Tibial artery (tissue), 4 donors: Measurements from ENCODE around the gene MRPL36.

Experiments
- DNase-seq, 2 donors: peaks; one replicate each; pipeline ENCODE4 v3.0.0-alpha.2; 2019
- H3K27ac ChIP-seq, 2 donors: fragments of 200-600 bp; sonication (generic) in 1 of 2; 1 replicate in 1 of 2; 2 replicates in 1 of 2; pipeline ENCODE4 v1.5.1; 2018 to 2019; ENCODE audit warnings: mild to moderate bottlenecking in 1 of 2
- H3K27me3 ChIP-seq, 2 donors: fragments of 200-600 bp; sonication (generic) in 1 of 2; one replicate each; pipeline versions ENCODE4 v1.5.1 to v1.6.0; 2016 to 2019
- H3K36me3 ChIP-seq, 3 donors: fragments of 200-600 bp; sonication (generic) in 2 of 3; one replicate each; pipeline ENCODE4 v1.5.1; 2016 to 2019; ENCODE audit warnings: mild to moderate bottlenecking in 2 of 3
- H3K4me1 ChIP-seq, 4 donors: fragments of 200-600 bp; sonication (generic) in 2 of 4; 1 replicate in 3 of 4; 2 replicates in 1 of 4; pipeline ENCODE4 v1.5.1; 2016 to 2019
- H3K4me3 ChIP-seq, 2 donors: fragments of 200-600 bp; sonication (generic) in 1 of 2; 1 replicate in 1 of 2; 2 replicates in 1 of 2; pipeline ENCODE4 v1.5.1; 2018 to 2019; ENCODE audit warnings: mild to moderate bottlenecking in 2 of 2
- H3K9me3 ChIP-seq, 3 donors: fragments of 200-600 bp; sonication (generic) in 1 of 3; one replicate each; pipeline ENCODE4 v1.5.1; 2016 to 2019
- intact Hi-C: fragments of 100-400 bp; cut with DNase I; formaldehyde crosslinking; loops from one replicate; pipeline ENCODE4 v1.15.0; 2023; ENCODE audit warnings: low total_unique reads
- TF ChIP-seq, protein P1 (sequence below), 2 experiments: fragments of 200-600 bp in 1 of 2; fragments of 450-650 bp in 1 of 2; IDR thresholded peaks; one replicate each; pipeline ENCODE4 v1.5.1; 2017 to 2019; ENCODE audit warnings: antibody characterized with exemption in 2 of 2, mild to moderate bottlenecking in 1 of 2, moderate library complexity in 1 of 2

Gene MRPL36

DNA sequence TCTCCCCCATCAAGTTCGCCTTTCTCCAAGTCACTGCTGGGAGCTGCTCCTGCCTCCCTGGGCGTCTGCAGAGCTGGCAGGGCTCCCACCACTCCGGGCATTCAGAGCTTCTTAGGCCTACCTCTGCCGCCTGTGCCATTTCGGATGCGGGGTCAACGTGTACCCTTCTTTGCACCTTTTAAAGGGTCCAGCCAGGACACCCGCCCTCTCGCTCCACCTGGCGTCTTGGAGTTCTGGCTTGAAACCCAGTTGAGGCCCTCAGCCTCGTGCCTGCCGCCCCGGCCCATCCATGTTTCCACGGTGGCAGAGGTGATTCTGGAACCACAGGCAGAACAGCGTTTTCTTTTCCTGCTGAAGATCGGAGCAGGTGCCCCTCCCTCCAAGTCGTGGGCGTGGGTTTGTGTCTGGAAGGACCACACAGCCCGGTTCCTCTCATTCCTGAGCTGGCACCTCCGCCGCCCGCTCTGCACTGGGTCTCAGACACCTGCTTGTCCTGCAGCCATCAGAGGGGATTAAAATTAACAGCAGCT lies 34.5 kb upstream of the MRPL36 start:
- DNase-seq = peak in 1 of 2 donors; percentile 55
- intact Hi-C loops = no loop called here
- no peak overlapping the region for H3K4me3 ChIP-seq
- no peaks in the 10 kb centered on the region for H3K4me1 ChIP-seq
- no peaks in the 10 kb centered on the region for H3K9me3 ChIP-seq
- H3K36me3 ChIP-seq = peaks cover 3 to 5% (median 4%) of the 10 kb centered on the region in 3 donors
- TF ChIP-seq, protein P1, sequence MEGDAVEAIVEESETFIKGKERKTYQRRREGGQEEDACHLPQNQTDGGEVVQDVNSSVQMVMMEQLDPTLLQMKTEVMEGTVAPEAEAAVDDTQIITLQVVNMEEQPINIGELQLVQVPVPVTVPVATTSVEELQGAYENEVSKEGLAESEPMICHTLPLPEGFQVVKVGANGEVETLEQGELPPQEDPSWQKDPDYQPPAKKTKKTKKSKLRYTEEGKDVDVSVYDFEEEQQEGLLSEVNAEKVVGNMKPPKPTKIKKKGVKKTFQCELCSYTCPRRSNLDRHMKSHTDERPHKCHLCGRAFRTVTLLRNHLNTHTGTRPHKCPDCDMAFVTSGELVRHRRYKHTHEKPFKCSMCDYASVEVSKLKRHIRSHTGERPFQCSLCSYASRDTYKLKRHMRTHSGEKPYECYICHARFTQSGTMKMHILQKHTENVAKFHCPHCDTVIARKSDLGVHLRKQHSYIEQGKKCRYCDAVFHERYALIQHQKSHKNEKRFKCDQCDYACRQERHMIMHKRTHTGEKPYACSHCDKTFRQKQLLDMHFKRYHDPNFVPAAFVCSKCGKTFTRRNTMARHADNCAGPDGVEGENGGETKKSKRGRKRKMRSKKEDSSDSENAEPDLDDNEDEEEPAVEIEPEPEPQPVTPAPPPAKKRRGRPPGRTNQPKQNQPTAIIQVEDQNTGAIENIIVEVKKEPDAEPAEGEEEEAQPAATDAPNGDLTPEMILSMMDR (IDR thresholded peaks at IDR 0.05) = no peak
- H3K27me3 ChIP-seq = peaks cover 0 to 22% of the 10 kb centered on the region in 2 donors
- no peak overlapping the region for H3K27ac ChIP-seq

DNA sequence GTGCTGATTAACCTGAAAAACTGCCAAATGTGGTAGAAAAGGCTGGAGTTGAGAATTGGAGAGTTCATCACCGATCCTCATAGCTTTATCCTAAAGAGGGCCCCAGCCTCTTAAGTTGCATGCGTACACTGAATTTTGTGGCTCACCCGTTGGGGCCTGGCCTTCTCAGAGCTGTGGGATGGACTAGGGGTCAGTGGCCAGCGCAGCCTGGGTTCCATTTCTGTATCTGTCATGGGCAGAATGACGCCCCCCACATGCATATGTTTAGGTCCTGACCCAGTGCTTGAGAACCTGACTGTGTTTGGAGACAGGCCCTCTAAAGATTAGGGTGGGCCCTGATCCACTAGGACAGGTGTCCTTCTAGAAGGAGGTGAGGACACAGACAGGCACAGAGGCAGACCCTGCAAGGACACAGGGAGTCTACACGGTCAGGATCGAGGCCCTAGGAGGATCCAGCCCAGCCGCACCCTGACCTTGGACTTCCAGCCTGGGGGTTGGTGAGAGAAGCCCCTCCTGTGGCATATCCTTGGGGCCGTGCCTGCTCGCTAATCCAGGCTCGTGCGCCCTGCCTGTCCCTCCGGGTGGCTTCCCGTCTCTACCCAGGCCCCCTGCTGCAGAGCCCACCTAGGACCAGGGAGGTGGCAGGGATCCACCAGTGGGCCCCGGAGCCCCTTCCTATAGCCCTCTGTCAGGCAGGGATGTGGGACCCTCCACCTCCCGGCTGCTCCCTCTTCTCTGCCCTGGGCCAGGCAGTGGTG lies 33.8 kb upstream of the MRPL36 start:
- DNase-seq = no peak
- intact Hi-C loops = no loop called here
- H3K36me3 ChIP-seq = peaks cover 3 to 5% (median 4%) of the 10 kb centered on the region in 3 donors
- H3K27me3 ChIP-seq = peaks cover 0 to 22% of the 10 kb centered on the region in 2 donors
- TF ChIP-seq, protein P1 (IDR thresholded peaks at IDR 0.05) = no peak
- H3K4me3 ChIP-seq = no peak overlapping the region
- H3K27ac ChIP-seq = no peak overlapping the region
- H3K9me3 ChIP-seq = no peaks in the 10 kb centered on the region
- no peaks in the 10 kb centered on the region for H3K4me1 ChIP-seq

GRCh38 chr5:1832511-1833250 lies 33.0 kb upstream of the MRPL36 start:
- intact Hi-C loops = no loop called here
- no peak overlapping the region for H3K27ac ChIP-seq
- DNase-seq = no peak
- H3K27me3 ChIP-seq = peaks cover 0 to 17% of the 10 kb centered on the region in 2 donors
- H3K4me3 ChIP-seq = no peak overlapping the region
- H3K4me1 ChIP-seq = no peaks in the 10 kb centered on the region
- TF ChIP-seq, protein P1 (IDR thresholded peaks at IDR 0.05) = no peak
- H3K36me3 ChIP-seq = peaks cover 3 to 5% (median 4%) of the 10 kb centered on the region in 3 donors
- no peaks in the 10 kb centered on the region for H3K9me3 ChIP-seq

DNA sequence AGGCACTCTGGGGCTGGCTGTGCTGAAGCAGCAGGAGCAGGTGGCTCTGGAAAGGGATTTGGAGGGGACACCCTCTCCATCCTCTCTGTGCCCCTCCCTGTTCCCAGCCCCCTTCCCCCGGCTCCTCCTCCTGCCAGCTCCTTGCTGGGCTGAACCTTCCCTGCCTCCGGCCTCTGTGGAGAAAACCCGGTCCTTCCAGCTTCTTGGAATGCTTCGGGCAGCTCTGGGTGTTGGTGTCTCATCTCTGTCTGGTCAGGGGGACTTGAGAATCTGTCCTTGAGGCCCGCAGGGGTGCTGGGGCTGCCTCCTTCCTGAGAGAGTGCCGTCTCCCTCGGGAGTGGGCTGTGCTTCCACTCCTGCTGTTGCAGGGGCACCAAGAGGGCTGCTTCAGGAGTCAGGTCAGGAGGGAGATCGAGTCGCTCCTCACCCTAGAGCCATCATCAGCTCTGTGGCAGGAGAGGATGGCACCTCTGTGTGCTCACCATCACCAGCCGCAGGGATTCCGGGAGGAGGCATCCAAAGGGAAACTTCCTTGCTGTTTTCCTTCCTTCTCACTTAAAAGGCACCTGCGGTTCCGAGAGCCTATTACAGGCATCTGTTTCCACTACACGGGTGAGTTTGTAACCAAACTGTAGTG lies 32.2 kb upstream of the MRPL36 start:
- intact Hi-C loops = no loop called here
- peaks cover 0 to 10% of the 10 kb centered on the region in 2 donors for H3K27me3 ChIP-seq
- DNase-seq = no peak
- no peaks in the 10 kb centered on the region for H3K9me3 ChIP-seq
- no peak overlapping the region for H3K4me3 ChIP-seq
- no peaks in the 10 kb centered on the region for H3K4me1 ChIP-seq
- H3K27ac ChIP-seq = no peak overlapping the region
- TF ChIP-seq, protein P1 (IDR thresholded peaks at IDR 0.05) = no peak
- peaks cover 3 to 5% (median 4%) of the 10 kb centered on the region in 3 donors for H3K36me3 ChIP-seq

DNA sequence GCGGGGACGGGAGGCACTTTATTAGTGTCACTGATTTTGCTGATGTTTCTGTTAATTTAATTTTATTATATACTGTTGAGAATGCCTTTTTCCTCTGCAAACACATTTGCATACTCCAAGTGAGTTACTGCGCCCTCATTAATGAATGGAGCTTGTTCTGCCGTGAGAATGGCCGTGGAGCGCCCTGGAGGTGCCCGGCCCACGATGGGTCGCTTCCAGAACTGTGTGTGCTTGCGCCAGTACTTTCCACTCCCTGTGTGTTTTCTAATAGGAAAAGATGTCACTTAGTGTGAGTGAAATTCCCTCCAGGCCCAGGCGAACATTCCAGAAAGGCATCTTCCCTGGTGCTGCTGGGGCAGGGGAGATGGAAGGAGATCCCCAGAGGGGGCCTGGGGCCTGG lies 31.6 kb upstream of the MRPL36 start:
- no peak overlapping the region for H3K27ac ChIP-seq
- intact Hi-C loops = no loop called here
- peaks cover 3 to 9% (median 8%) of the 10 kb centered on the region in 3 donors for H3K36me3 ChIP-seq
- no peaks in the 10 kb centered on the region for H3K4me1 ChIP-seq
- no peak overlapping the region for H3K4me3 ChIP-seq
- no peaks in the 10 kb centered on the region for H3K9me3 ChIP-seq
- DNase-seq = no peak
- TF ChIP-seq, protein P1 (IDR thresholded peaks at IDR 0.05) = no peak
- H3K27me3 ChIP-seq = peaks cover 0 to 10% of the 10 kb centered on the region in 2 donors
